GM18870 (cell line): ENCODE results near the gene RHO.

Source experiments
- ATAC-seq: cut with Tn5 transposase; IDR thresholded peaks from one replicate; pipeline ENCODE4 v1.9.1; 2021; ENCODE audit warnings: moderate library complexity; ENCODE audit not compliant: unreplicated experiment

RHO gene

DNA sequence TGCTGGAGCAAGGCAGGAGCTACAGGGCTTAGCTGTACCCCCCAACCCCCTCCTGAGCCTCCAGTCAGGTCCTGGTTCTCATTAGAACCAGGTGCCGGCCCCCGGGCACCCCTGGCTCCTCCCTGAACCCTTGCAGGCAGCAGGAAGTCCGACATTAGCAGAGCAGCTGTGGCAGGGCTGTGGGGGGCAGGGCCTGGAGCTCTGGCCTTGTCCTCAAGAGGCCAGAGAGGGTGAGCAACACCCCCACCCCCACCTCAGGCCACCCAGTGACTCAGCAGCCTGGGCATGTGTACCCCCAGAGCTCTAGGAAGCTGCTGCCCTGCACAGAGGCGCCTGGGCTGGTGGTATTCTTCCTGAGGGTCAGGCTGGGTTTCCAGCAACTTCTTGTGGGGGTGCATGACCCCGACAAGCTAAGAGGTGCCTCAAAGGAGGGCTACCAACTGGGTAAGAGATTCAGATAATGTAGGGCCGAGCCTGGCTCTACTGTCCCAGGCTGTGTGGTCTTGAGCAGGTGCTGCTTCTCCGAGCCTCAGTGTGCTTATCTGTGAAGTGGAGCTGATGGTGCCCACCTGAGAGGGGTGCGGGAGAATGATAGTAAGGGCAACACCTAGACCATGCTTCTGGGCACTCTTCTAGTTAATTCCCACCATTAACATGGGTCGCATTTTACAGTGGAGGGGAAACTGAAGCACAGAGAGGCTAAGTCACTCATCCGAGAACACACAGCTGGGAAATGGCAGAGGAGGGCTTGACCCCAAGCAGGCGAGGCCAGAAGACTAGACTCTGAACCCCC, 30.5 kb downstream of the RHO start:
- ATAC-seq, result no peak

DNA sequence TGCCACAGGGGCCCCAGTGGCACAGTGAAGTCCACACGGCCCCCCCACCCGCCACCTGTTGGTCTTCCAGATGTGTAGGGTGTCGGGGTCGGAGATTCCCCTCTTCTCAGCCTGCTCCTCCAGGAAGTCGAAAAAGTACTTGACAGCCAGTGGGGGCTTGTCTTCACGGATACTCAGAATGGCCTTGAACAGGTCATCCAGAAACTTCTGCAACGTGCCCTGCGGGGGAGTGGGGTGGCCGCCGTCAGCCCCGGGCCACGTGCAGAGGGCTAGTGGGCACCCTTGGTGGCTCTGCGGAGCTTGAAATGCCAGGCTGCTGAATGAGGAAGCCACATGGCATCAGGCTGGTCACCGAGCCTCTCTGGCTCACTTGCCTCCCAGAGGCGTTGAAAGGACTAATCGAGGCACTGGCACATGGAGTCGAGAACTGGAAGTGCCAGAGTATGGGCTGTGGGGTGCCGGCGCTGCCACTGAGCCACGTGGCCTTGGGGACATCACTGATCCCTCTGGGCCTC, 31.2 kb downstream of the RHO start:
- no peak for ATAC-seq

DNA sequence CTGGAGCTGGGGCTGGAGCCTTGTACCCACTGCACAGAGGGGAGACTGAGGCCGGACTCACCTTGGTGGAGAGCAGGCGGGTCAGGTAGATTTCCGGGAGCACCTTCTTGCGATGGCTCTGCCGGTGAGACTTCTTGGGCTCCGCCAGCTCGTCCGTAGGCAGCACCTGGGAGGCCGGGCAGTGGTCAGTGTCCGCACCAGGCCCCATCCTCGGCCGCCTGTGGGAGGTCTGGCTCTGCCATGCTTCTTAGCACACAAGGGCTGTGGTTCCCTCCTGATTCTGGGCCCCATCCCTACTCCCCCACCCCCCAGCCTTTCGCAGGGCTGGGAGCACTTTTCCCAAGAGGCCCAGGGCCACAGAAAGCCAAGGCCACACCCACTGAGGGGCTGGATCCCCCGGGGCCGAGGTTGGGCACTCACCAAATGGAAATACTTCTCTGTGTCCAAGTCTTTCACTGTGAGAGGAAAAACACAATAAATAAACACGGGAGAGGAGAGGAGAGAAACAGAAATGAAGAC, 31.9 kb downstream of the RHO start:
- no peak for ATAC-seq

- ATAC-seq, result no peak
Measured at GRCh38 chr3:129560911-129561594, 32.6 kb downstream of the RHO start.

DNA sequence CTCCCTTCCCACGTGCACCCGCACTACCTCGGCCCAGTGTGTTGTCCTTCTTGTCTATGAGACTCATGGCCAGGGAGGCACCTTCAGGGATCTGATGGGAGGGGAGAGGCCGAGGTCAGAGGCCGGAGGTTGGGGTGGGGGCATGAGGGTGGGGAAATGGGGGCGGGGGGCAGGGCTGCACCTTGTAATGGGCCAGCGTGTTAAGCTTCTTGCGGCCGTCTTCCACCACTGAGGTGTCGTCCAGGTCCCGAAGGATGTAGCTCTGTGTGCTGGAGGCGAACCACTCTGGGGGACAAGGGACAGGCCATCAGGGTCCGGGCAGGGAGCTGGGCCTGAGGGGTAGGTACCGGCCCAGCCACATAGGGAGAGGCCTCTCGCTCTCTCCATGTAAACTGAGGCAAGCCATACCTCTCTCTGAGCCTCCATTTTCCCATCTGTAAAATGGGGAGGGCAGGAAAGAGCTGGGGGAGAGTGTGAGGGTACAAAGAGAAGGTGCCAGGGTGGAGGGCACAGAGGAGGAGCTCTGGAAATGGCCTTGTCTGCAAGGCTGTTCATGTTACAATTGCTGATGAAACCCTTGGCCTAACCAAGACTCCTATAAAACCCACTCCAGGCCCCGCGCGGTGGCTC, 33.3 kb downstream of the RHO start:
- ATAC-seq, result no peak

GRCh38 chr3:129562803-129563202, 34.4 kb downstream of the RHO start:
- ATAC-seq, result no peak

DNA sequence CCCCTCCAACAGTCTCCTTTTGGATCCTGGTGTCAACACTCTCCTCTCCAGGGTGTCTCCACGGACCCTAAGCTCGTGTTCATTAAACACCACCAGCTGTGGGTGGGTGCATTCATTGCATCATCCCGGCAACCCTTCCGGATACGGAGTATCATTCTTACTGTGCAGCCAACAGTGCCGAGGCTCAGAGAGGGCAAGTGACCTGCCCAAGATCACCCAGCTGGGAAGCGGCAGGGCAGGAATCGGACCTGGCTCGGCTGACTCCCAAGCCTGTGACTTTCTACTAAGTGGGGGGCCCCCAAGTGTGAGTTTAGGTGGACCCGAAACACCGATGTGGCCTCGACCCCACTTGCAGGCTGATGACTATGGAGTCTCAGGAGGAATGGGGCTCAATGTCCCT, 34.9 kb downstream of the RHO start:
- no peak for ATAC-seq

- ATAC-seq, result no peak
Measured at GRCh38 chr3:129563850-129564535, 35.6 kb downstream of the RHO start.

GRCh38 chr3:129564981-129565644, 36.7 kb downstream of the RHO start:
- ATAC-seq, result no peak

DNA sequence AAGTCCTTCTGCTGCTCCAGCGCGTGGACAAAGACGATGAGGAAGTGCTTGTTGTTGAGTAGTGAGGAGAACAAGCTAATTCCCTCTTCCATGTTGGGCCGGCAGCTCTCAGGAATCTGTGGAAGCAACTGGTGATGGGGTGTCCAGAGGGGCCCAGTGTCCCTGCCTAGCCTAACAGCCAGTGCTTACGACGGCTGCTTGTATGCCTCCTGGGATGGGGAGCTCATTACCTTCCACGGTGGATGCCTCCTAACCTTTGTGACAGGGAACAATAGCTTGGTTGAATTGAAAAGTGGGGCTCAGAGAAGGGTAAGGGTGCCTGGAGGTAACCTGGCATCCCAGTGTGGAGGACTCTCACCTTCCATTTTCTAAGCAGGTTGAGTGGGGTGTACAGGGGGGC, 37.5 kb downstream of the RHO start:
- ATAC-seq, result no peak

GRCh38 chr3:129567176-129567705, 38.8 kb downstream of the RHO start:
- no peak for ATAC-seq

GRCh38 chr3:129567939-129568338, 39.5 kb downstream of the RHO start:
- ATAC-seq, result no peak

- ATAC-seq, result no peak
Measured at GRCh38 chr3:129569856-129570255, 41.4 kb downstream of the RHO start.

DNA sequence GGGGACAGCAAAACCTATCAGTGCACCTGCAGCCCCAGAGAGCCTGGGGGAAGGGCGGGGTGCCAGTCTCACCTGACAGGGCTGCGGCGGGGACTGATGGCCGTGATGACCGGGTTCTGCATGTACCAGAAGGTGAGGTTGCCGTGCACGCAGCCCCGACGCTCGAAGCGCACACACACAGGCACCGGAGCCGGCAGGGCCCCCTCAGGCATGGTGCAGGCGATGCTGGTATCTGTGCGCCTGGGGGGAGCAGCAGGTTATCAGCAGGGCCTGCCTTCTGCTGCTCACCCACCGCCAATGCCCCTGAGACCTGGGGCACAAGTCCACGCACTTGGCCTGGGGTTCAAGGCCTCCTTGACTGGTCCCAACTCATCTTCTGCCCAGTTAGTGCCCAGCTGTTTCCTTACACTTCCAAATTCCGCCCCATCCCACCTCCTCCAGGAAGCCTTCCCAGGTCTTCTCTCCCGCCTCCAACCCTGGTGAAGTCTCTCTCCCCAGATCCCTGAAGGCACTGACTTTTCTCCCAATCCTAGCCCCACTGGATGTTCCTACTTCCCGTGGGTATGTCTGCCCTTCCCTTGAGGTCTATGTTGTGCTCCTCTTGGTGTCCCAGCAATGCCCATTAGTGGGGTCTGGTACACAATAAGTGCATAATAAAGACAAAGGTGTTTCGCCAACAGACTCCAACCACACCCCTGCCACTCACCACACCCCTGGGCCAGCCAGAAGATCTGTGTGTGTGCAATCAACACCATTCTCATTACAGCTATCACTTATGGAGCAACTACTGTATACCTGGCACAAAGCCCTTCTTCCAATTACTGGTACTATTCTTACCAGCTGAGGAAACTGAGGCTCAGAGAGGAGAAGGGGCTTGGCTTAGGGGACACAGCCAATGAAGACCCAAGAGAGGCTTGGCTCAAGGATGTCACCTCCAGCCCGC, 43.4 kb downstream of the RHO start:
- no peak for ATAC-seq

DNA sequence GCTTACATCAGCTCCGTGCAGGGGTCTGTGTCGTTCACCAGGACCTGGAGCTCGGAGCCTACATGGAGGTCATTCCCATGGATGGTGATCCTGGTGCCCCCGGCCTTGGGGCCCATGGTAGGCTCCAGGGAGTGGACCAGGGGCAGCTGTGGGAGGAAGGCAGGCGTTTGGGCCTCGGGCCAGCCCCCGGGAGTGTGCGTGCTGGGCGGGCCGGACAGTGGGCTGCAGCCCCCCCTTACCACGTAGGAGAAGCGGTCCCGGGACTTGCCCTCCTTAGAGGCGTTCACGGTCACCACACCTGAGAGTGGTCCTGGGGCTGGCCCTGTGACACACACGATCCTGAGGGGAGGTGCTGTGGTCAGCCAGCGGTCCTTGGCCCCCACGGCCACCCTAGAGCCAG, 44.2 kb downstream of the RHO start:
- no peak for ATAC-seq

GRCh38 chr3:129573493-129573892, 45.1 kb downstream of the RHO start:
- ATAC-seq, result no peak

DNA sequence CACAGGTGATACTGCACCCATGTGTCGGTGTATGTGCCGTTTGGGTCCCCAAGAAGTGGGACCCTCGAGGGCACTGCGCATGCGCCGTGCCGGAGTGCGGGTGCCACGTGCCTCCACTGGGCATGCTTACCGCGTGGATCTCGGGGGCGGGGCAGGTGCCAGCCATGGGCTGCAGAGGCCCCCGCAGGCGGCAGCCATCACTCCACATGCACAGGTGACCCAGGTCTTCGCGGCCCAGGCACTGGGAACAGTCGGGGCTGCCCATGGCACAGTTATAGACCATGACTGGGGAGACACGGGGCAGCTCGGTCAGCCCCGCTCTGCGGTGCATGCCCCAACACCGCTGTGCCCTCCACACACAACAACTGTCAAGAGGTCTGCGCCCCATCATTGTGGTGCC, 45.8 kb downstream of the RHO start:
- ATAC-seq, result no peak

GRCh38 chr3:129575233-129575996, 47.0 kb downstream of the RHO start:
- ATAC-seq, result no peak
